H9 (cell line): ENCODE data around the gene NDUFC2. TPM values are rescaled to one million over a fixed set of nuclear protein-coding genes. Genes with fewer than 3 reads are reported as not detected.
"Not testable (repeated sequence)": the region's sequence is repeated elsewhere in the genome, so short reads cannot be mapped to it uniquely, and the experiment has no call there.

Source experiments
- DNase-seq: peaks from one replicate; pipeline ENCODE4 v3.0.0-alpha.2; 2017
- H2AFZ ChIP-seq: one replicate; pipeline ENCODE4 v1.6.1; 2013; ENCODE audit warnings: mild to moderate bottlenecking, low read length, control low read depth, moderate library complexity
- H2AK5ac ChIP-seq: 2 replicates; pipeline ENCODE4 v1.6.1; 2013; ENCODE audit warnings: low read length, control low read depth, mixed read lengths; ENCODE audit not compliant: insufficient read length
- H2BK120ac ChIP-seq: one replicate; pipeline ENCODE4 v1.6.1; 2013; ENCODE audit warnings: low read depth, mild to moderate bottlenecking, low read length, control low read depth, inconsistent platforms; ENCODE audit not compliant: poor library complexity, severe bottlenecking
- H2BK12ac ChIP-seq: 2 replicates; pipeline ENCODE4 v1.6.1; 2013; ENCODE audit warnings: low read length, control low read depth, mixed read lengths, low read depth; ENCODE audit not compliant: insufficient read length
- H2BK15ac ChIP-seq: 2 replicates; pipeline ENCODE4 v1.6.1; 2013; ENCODE audit warnings: low read depth, low read length, control low read depth
- H2BK20ac ChIP-seq: one replicate; pipeline ENCODE4 v1.6.1; 2013; ENCODE audit warnings: low read depth, mild to moderate bottlenecking, low read length, control low read depth, inconsistent platforms; ENCODE audit not compliant: poor library complexity, severe bottlenecking
- H2BK5ac ChIP-seq: 2 replicates; pipeline ENCODE4 v1.6.1; 2013; ENCODE audit warnings: low read length, control low read depth, mixed read lengths; ENCODE audit not compliant: insufficient read length
- H3K14ac ChIP-seq: 2 replicates; pipeline ENCODE4 v1.6.1; 2013; ENCODE audit warnings: low read length, control low read depth; ENCODE audit not compliant: insufficient read depth
- H3K18ac ChIP-seq: 2 replicates; pipeline ENCODE4 v1.6.1; 2013; ENCODE audit warnings: low read depth, mild to moderate bottlenecking, mixed read lengths, low read length, control low read depth; ENCODE audit not compliant: insufficient read length
- H3K23ac ChIP-seq: 2 replicates; pipeline ENCODE4 v1.6.1; 2013; ENCODE audit warnings: low read length, control low read depth, mixed read lengths, low read depth; ENCODE audit not compliant: insufficient read length
- H3K23me2 ChIP-seq: 2 replicates; pipeline ENCODE4 v1.6.1; 2013; ENCODE audit warnings: low read depth, mild to moderate bottlenecking, mixed read lengths, low read length, control low read depth; ENCODE audit not compliant: insufficient read length, poor library complexity, severe bottlenecking
- H3K27ac ChIP-seq: 2 replicates; pipeline ENCODE4 v1.5.1; 2013; ENCODE audit warnings: low read length, control low read depth, mixed read lengths, low read depth; ENCODE audit not compliant: insufficient read length
- H3K27me3 ChIP-seq: 2 replicates; pipeline ENCODE4 v1.6.1; 2013; ENCODE audit warnings: low read length, control low read depth, inconsistent platforms; ENCODE audit not compliant: insufficient read depth
- H3K4ac ChIP-seq: 2 replicates; pipeline ENCODE4 v1.6.1; 2013; ENCODE audit warnings: low read depth, mild to moderate bottlenecking, control low read depth, inconsistent platforms, low read length, moderate library complexity
- H3K4me1 ChIP-seq: 2 replicates; pipeline ENCODE4 v1.6.1; 2013; ENCODE audit warnings: low read length, control low read depth, inconsistent platforms; ENCODE audit not compliant: insufficient read depth
- H3K4me2 ChIP-seq: 2 replicates; pipeline ENCODE4 v1.6.1; 2013; ENCODE audit warnings: low read length, control low read depth, mixed read lengths; ENCODE audit not compliant: insufficient read length, insufficient read depth
- H3K56ac ChIP-seq: 2 replicates; pipeline ENCODE4 v1.6.1; 2013; ENCODE audit warnings: low read depth, mild to moderate bottlenecking, mixed read lengths, low read length, control low read depth; ENCODE audit not compliant: insufficient read length
- H3K79me1 ChIP-seq: 2 replicates; pipeline ENCODE4 v1.6.1; 2013; ENCODE audit warnings: low read depth, mild to moderate bottlenecking, moderate library complexity, low read length, control low read depth, inconsistent platforms; ENCODE audit not compliant: insufficient read depth, poor library complexity, severe bottlenecking
- H3K79me2 ChIP-seq: 2 replicates; pipeline ENCODE4 v1.6.1; 2013; ENCODE audit warnings: low read length, control low read depth, inconsistent platforms; ENCODE audit not compliant: insufficient read depth
- H3K9ac ChIP-seq: 2 replicates; pipeline ENCODE4 v1.6.1; 2013; ENCODE audit warnings: low read length, control low read depth, mixed read lengths; ENCODE audit not compliant: insufficient read length; ENCODE audit errors: extremely low read depth
- H3K9me3 ChIP-seq: one replicate; pipeline ENCODE4 v1.6.1; 2013; ENCODE audit warnings: low read depth, low read length, inconsistent platforms; ENCODE audit not compliant: control insufficient read depth
- H3T11ph ChIP-seq: one replicate; pipeline ENCODE4 v1.6.1; 2013; ENCODE audit warnings: mild to moderate bottlenecking, low read length, control low read depth, inconsistent platforms
- H4K20me1 ChIP-seq: one replicate; pipeline ENCODE4 v1.6.1; 2013; ENCODE audit not compliant: control insufficient read depth, insufficient read length, insufficient read depth
- H4K5ac ChIP-seq: 2 replicates; pipeline ENCODE4 v1.6.1; 2013; ENCODE audit warnings: low read depth, mild to moderate bottlenecking, mixed read lengths, low read length, control low read depth; ENCODE audit not compliant: insufficient read length
- H4K8ac ChIP-seq: replicated peaks from 2 replicates; pipeline ENCODE4 v1.6.1; 2013; ENCODE audit warnings: low read length, control low read depth, mixed read lengths, low read depth; ENCODE audit not compliant: insufficient read length
- H4K91ac ChIP-seq: 2 replicates; pipeline ENCODE4 v1.6.1; 2013; ENCODE audit warnings: low read depth, mild to moderate bottlenecking, moderate library complexity, mixed read lengths, low read length, control low read depth; ENCODE audit not compliant: insufficient read length
- H3K27ac Mint-ChIP-seq, 3 experiments: 2 replicates in 2 of 3; 3 replicates in 1 of 3; pipeline ENCODE4 v1.8.0; 2020 to 2021; ENCODE audit warnings: mixed read lengths in 3 of 3, mild to moderate bottlenecking in 1 of 3, moderate library complexity in 1 of 3
- H3K27me3 Mint-ChIP-seq: 2 replicates; pipeline ENCODE4 v1.8.0; 2021; ENCODE audit warnings: low read depth, mild to moderate bottlenecking, moderate library complexity, mixed read lengths
- H3K36me3 Mint-ChIP-seq, 3 experiments: 2 replicates in 2 of 3; 3 replicates in 1 of 3; pipeline ENCODE4 v1.8.0; 2020 to 2021; ENCODE audit warnings: low read depth in 3 of 3, mixed read lengths in 3 of 3; ENCODE audit not compliant: insufficient read depth in 1 of 3
- H3K4me1 Mint-ChIP-seq, 2 experiments: 2 replicates each; pipeline ENCODE4 v1.8.0; 2020; ENCODE audit warnings: mixed read lengths in 2 of 2
- H3K4me3 Mint-ChIP-seq, 2 experiments: 2 replicates in 1 of 2; 3 replicates in 1 of 2; pipeline ENCODE4 v1.8.0; 2020 to 2021; ENCODE audit warnings: mild to moderate bottlenecking in 2 of 2, mixed read lengths in 2 of 2, moderate library complexity in 1 of 2
- H3K9me3 Mint-ChIP-seq, 2 experiments: 2 replicates in 1 of 2; 3 replicates in 1 of 2; pipeline ENCODE4 v1.8.0; 2020; ENCODE audit warnings: mild to moderate bottlenecking in 2 of 2, mixed read lengths in 2 of 2, moderate library complexity in 1 of 2
- WGBS: extraction: QIAGEN DNeasy Blood & Tissue Kit; methylation state at CpG from one replicate; pipeline ENCODE4 v1.1.7; 2013; ENCODE audit warnings: missing lambda C conversion rate, low lambda C conversion rate, mixed read lengths; ENCODE audit not compliant: insufficient read length; ENCODE audit errors: extremely low coverage; 5-methylcytosine and 5-hydroxymethylcytosine counted together
- total RNA-seq: library from RNA; stranded (reverse); gene quantifications from 2 replicates; pipeline ENCODE4 v1.2.1, GENCODE V29; 2021
- TF ChIP-seq, protein P1 (sequence below): fragments of 200-600 bp; sonication (generic); conservative IDR thresholded peaks from 3 replicates; pipeline ENCODE4 v1.8.0; 2021; ENCODE audit warnings: antibody characterized with exemption, mild to moderate bottlenecking

The NDUFC2 gene
- total RNA-seq, 1 experiment from 2014 or later, result 247 TPM

DNA sequence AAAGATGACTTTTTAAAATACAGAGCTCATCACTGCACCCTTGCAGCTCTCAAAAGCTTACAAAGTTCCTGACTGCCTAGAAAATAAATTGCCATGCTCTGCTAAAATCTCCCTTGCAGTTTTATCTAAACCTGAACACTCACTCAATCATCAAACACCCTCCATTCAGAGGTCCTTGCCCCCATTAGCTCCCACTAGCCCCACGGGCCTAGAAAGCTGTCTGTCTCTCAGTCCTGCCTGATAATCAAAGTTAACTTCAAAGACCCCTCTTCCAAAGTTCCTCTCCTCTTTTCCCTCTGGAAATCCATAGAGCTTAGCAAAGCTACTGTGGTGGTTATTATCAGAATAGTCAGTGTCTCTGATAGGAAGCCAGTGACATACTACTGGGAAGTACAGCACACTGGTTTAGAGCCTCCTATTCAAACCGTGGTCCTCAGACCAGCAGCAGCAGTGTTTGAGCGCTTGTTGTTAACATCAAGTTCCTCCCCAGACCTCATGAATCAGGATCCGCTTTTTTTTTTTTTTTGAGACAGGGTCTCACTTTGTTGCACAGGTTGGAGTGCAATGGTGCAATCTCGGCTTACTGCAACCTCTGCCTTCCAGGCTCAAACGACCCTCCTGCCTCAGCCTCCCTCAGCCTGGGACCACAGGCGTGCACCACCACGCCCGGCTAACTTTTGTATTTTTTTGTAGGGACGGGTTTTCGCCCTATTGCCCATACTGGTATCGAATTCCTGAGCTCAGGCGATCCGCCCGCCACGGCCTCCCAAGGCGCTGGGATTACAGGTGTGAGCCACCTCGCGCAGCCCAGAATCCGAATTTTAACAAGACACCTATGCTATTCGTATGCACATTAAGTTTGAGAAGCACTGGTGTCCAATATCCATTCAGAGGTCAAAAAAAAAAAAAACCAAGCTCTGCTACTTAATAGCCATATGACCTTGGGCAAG, 1.2 kb downstream of the NDUFC2 start:
- Histone ChIP-seq H3K79me1 (no peaks in the 10 kb centered on the region), H3K14ac (no peak overlapping the region), H3K4me2 (peak overlapping the region; percentile 100), H2BK15ac (no peak overlapping the region), H4K20me1 (no peaks in the 10 kb centered on the region), H2BK5ac (no peak overlapping the region), H2BK120ac (no peak overlapping the region), H3K27ac (no peak overlapping the region), H3K4ac (no peak overlapping the region), H3K27me3 (no peaks in the 10 kb centered on the region), H2BK20ac (no peak overlapping the region), H4K91ac (no peak overlapping the region), H3K23ac (no peak overlapping the region), H3K18ac (no peak overlapping the region), H4K5ac (no peak overlapping the region), H3T11ph (no peak overlapping the region), H2BK12ac (no peak overlapping the region), H4K8ac (no peak overlapping the region), H3K4me1 (no peaks in the 10 kb centered on the region), H3K9ac (peak overlapping the region; percentile 87), H3K9me3 (no peaks in the 10 kb centered on the region), H3K56ac (no peak overlapping the region), H2AFZ (no peak overlapping the region), H3K79me2 (peaks cover 17% of the 10 kb centered on the region; the same call in 1 of the 2 replicates), H3K23me2 (peaks cover 8% of the 10 kb centered on the region), H2AK5ac (no peak overlapping the region)
- Mint-ChIP-seq H3K36me3 (peaks cover 0 to 11% (median 5%) of the 10 kb centered on the region in 3 experiments; a peak in 4 of 7 replicates), H3K4me1 (peaks cover 11 to 16% of the 10 kb centered on the region in 2 experiments), H3K27me3 (peaks cover 10% of the 10 kb centered on the region), H3K27ac (peak overlapping the region; percentile 8 to 97 (median 94); a peak in 3 of 7 replicates), H3K4me3 (peak overlapping the region; percentile 91 to 92), H3K9me3 (no peaks in the 10 kb centered on the region; a peak in 1 of 5 replicates)
- WGBS, result no CpG with 5 or more reads among the region's 21 CpGs
- DNase-seq, result no peak
- TF ChIP-seq, protein P1, sequence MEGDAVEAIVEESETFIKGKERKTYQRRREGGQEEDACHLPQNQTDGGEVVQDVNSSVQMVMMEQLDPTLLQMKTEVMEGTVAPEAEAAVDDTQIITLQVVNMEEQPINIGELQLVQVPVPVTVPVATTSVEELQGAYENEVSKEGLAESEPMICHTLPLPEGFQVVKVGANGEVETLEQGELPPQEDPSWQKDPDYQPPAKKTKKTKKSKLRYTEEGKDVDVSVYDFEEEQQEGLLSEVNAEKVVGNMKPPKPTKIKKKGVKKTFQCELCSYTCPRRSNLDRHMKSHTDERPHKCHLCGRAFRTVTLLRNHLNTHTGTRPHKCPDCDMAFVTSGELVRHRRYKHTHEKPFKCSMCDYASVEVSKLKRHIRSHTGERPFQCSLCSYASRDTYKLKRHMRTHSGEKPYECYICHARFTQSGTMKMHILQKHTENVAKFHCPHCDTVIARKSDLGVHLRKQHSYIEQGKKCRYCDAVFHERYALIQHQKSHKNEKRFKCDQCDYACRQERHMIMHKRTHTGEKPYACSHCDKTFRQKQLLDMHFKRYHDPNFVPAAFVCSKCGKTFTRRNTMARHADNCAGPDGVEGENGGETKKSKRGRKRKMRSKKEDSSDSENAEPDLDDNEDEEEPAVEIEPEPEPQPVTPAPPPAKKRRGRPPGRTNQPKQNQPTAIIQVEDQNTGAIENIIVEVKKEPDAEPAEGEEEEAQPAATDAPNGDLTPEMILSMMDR, result no peak

DNA sequence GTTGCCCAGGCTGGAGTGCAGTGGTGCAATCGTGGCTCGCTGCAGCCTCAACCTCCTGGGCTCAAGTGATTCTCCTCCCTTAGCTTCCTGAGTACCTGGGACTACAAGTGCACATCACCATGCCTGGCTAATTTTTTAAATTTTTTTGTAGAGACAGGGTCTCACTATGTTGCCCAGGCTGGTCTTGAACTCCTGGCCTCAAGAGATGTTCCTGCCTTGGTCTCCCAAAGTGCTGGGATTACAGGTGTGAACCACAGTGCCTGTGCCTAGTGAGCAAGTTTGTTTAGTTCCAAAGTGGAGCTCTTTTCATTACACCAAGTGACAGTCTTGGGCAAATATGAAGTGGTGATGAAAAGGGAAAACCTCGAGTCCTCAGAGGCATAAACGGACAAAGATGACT, 2.1 kb downstream of the NDUFC2 start:
- H4K8ac ChIP-seq, H3K9ac ChIP-seq, H2BK20ac ChIP-seq, H2AK5ac ChIP-seq, H3T11ph ChIP-seq, H2BK5ac ChIP-seq, H3K4ac ChIP-seq, H3K18ac ChIP-seq, H3K79me1 ChIP-seq, H2BK15ac ChIP-seq, H2BK12ac ChIP-seq, H2AFZ ChIP-seq, H3K4me1 ChIP-seq, H3K9me3 Mint-ChIP-seq, DNase-seq, H4K20me1 ChIP-seq, H3K23me2 ChIP-seq, H4K91ac ChIP-seq, H4K5ac ChIP-seq, H3K27ac Mint-ChIP-seq, H2BK120ac ChIP-seq, H3K14ac ChIP-seq, H3K27ac ChIP-seq, H3K23ac ChIP-seq, H3K27me3 ChIP-seq, H3K56ac ChIP-seq, H3K4me2 ChIP-seq, H3K9me3 ChIP-seq: not testable (repeated sequence)
- peaks cover 17% of the 10 kb centered on the region; the same call in 1 of the 2 replicates for H3K79me2 ChIP-seq
- Mint-ChIP-seq H3K4me3 (peak overlapping the region; percentile 91 to 92; a peak in 1 of 5 replicates), H3K36me3 (peaks cover 1 to 14% (median 6%) of the 10 kb centered on the region in 3 experiments; a peak in 6 of 7 replicates), H3K4me1 (peaks cover 11 to 16% of the 10 kb centered on the region in 2 experiments), H3K27me3 (peaks cover 10% of the 10 kb centered on the region)
- WGBS, result no CpG with 5 or more reads among the region's 4 CpGs
